Heart left ventricle (tissue), 13 donors: Measurements from ENCODE around the gene MRPL14.

Source experiments
- POLR2A ChIP-seq, 2 donors: fragments of 450-650 bp; IDR thresholded peaks; one replicate each; pipeline ENCODE4 v1.6.1; 2017; ENCODE audit warnings: antibody characterized with exemption in 2 of 2, mild to moderate bottlenecking in 2 of 2, moderate library complexity in 2 of 2
- TF ChIP-seq, protein P1 (sequence below), 12 donors: fragments of 200-600 bp; sonication (generic) in 4 of 12; IDR thresholded peaks; one replicate each; pipeline versions ENCODE4 v1.5.0 to v1.8.0; 2018 to 2022; ENCODE audit warnings: antibody characterized with exemption in 12 of 12, mild to moderate bottlenecking in 5 of 12
- donor health status: ischemic (EF 13 %, LVEDD 7.1; RV severe dilation, severe dysfunction).
- donor health status: DM: no; HTN: yes; CAD: no.
- donor health status: DM: no; HTN: no; CAD: no.
- donor health status: ischemic (EF 25% LVEDD 6.9; RV normal size, moderate dysfunction).
- donor health status: ischemic (EF 25% LVEDD 5.7; RV mildly dilated, moderate dysfunction).
- donor health status: ischemic (EF 35%, LVEDD 5.7; RV mildly dilated, moderate dysfunction).
- donor health status: nonischemic (EF 11% LVEDD 7.7; RV severe dilation, severe dysfunction).
- donor health status: DM: yes; HTN: yes; CAD: no.
- donor health status: PGD.
- donor health status: ischemic (EF 29% LVEDD 5.4; RV normal size, mild dysfunction).
- donor health status: nonischemic (EF 23%, LVEDD 6.1; RV moderate dilation, normal function).

DNA sequence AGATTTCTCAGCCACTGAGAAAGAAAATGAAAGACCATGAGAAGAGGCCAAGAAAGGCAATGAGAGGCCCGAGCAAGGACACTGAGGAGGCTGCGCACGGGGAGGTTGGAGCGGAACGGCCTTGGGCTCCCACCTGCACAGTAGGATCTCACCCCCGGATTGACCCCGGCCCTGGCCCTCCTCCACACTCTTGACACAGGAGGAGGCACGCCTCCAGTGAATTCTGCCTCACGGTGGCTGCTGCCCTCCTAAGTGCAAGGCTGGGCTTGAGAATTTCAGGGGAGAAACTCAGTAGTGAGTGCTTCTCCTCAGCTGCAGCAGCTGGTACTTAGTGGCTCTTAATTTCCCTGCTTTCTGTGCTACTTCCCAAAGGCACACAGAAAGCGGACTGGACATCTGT, 18.0 kb downstream of the MRPL14 start:
- TF ChIP-seq, protein P1, sequence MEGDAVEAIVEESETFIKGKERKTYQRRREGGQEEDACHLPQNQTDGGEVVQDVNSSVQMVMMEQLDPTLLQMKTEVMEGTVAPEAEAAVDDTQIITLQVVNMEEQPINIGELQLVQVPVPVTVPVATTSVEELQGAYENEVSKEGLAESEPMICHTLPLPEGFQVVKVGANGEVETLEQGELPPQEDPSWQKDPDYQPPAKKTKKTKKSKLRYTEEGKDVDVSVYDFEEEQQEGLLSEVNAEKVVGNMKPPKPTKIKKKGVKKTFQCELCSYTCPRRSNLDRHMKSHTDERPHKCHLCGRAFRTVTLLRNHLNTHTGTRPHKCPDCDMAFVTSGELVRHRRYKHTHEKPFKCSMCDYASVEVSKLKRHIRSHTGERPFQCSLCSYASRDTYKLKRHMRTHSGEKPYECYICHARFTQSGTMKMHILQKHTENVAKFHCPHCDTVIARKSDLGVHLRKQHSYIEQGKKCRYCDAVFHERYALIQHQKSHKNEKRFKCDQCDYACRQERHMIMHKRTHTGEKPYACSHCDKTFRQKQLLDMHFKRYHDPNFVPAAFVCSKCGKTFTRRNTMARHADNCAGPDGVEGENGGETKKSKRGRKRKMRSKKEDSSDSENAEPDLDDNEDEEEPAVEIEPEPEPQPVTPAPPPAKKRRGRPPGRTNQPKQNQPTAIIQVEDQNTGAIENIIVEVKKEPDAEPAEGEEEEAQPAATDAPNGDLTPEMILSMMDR (IDR thresholded peaks at IDR 0.05), result no peak
- no peak for TF ChIP-seq POLR2A (IDR thresholded peaks at IDR 0.05)
